Lower leg skin (tissue), 3 donors: Measurements from ENCODE around the gene FHOD3.

Experiments used
- POLR2A ChIP-seq, 2 donors: fragments of 450-650 bp; IDR thresholded peaks; one replicate each; pipeline ENCODE4 v1.6.1; 2016 to 2017; ENCODE audit warnings: antibody characterized with exemption in 2 of 2, mild to moderate bottlenecking in 1 of 2, moderate library complexity in 1 of 2
- TF ChIP-seq, protein P1 (sequence below), 3 donors: fragments of 450-650 bp; IDR thresholded peaks; one replicate each; pipeline ENCODE4 v1.5.1; 2016; ENCODE audit warnings: antibody characterized with exemption in 3 of 3, mild to moderate bottlenecking in 3 of 3, moderate library complexity in 2 of 3

DNA sequence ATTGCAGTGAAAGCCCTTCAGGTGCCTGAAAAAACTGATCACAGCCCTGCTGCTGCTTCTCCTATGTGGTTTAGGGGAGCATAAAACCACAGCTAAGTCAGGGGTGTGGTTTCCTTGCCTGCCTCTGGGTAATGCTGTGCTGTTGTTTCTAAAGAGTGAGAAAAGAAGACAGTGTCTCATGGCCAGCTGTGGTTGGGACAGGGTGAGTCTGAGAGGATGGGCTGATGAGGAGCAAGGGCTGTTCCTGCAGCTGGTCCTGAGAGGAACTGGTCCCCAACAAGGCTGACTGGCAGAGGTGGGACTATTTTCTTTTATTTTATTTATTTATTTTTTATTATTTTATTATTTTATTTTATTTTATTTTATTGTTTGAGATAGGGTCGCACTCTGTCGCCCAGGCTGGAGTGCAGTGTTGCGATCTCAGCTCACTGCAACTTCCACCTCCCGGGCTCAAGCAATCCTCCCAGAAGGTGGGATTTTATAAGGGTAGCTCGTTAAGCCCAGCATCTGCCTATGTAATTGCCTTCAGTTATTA is 236.7 kb downstream of the FHOD3 start:
- no peak for TF ChIP-seq POLR2A (IDR thresholded peaks at IDR 0.05)
- TF ChIP-seq, protein P1, sequence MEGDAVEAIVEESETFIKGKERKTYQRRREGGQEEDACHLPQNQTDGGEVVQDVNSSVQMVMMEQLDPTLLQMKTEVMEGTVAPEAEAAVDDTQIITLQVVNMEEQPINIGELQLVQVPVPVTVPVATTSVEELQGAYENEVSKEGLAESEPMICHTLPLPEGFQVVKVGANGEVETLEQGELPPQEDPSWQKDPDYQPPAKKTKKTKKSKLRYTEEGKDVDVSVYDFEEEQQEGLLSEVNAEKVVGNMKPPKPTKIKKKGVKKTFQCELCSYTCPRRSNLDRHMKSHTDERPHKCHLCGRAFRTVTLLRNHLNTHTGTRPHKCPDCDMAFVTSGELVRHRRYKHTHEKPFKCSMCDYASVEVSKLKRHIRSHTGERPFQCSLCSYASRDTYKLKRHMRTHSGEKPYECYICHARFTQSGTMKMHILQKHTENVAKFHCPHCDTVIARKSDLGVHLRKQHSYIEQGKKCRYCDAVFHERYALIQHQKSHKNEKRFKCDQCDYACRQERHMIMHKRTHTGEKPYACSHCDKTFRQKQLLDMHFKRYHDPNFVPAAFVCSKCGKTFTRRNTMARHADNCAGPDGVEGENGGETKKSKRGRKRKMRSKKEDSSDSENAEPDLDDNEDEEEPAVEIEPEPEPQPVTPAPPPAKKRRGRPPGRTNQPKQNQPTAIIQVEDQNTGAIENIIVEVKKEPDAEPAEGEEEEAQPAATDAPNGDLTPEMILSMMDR (IDR thresholded peaks at IDR 0.05) = no peak
